CD14-positive monocyte (primary cell): ENCODE measurements around the gene INSL4. TPM values are rescaled to one million over a fixed set of nuclear protein-coding genes. Genes with fewer than 3 reads are reported as not detected.

Experiments
- DNase-seq, 3 donors: peaks; one replicate each; pipeline ENCODE4 v3.0.0-alpha.2; 2011 to 2022
- H2AFZ ChIP-seq: 2 replicates; pipeline ENCODE4 v1.6.0; 2012; ENCODE audit warnings: mild to moderate bottlenecking, low read depth, low read length, inconsistent platforms; ENCODE audit not compliant: insufficient read depth, poor library complexity, severe bottlenecking
- H3K27ac ChIP-seq, 2 donors: 1 replicate in 1 of 2; 2 replicates in 1 of 2; pipeline ENCODE4 v1.5.1; 2012 to 2013; ENCODE audit warnings: low read length in 2 of 2, control low read depth in 1 of 2, inconsistent platforms in 1 of 2, low read depth in 1 of 2, mild to moderate bottlenecking in 1 of 2
- H3K27me3 ChIP-seq, 2 donors: one replicate each; pipeline versions ENCODE4 v1.6.0 to v1.6.1; 2011 to 2013; ENCODE audit warnings: low read length in 2 of 2; ENCODE audit not compliant: control insufficient read depth in 2 of 2, insufficient read depth in 2 of 2
- H3K36me3 ChIP-seq, 2 donors: replicated peaks in 1 of 2; 1 replicate in 1 of 2; 2 replicates in 1 of 2; pipeline versions ENCODE4 v1.5.1 to v1.6.1; 2012 to 2013; ENCODE audit warnings: low read length in 2 of 2, control low read depth in 1 of 2, inconsistent platforms in 1 of 2, mild to moderate bottlenecking in 1 of 2; ENCODE audit not compliant: insufficient read depth in 2 of 2, control insufficient read depth in 1 of 2
- H3K4me1 ChIP-seq, 2 donors: 1 replicate in 1 of 2; 2 replicates in 1 of 2; pipeline versions ENCODE4 v1.5.1 to v1.6.1; 2012 to 2013; ENCODE audit warnings: low read length in 2 of 2, control low read depth in 1 of 2, inconsistent platforms in 1 of 2, mild to moderate bottlenecking in 1 of 2, moderate library complexity in 1 of 2; ENCODE audit not compliant: insufficient read depth in 2 of 2, control insufficient read depth in 1 of 2
- H3K4me2 ChIP-seq: replicated peaks from 2 replicates; pipeline ENCODE3; 2012; ENCODE audit warnings: low read length, moderate library complexity, mild to moderate bottlenecking; ENCODE audit not compliant: poor library complexity, severe bottlenecking; ENCODE audit errors: extremely low read depth
- H3K4me3 ChIP-seq, 3 experiments: fragments of 200-600 bp in 1 of 3; sonication (generic) in 1 of 3; replicated peaks in 1 of 3; 1 replicate in 2 of 3; 2 replicates in 1 of 3; pipeline ENCODE4 v1.5.1; 2011 to 2013; ENCODE audit warnings: low read length in 3 of 3, mild to moderate bottlenecking in 3 of 3, control low read depth in 2 of 3, low read depth in 2 of 3, inconsistent platforms in 1 of 3, moderate library complexity in 1 of 3
- H3K79me2 ChIP-seq: 2 replicates; pipeline ENCODE4 v1.6.0; 2012; ENCODE audit warnings: mild to moderate bottlenecking, control low read depth, inconsistent platforms, low read length, moderate library complexity; ENCODE audit not compliant: insufficient read depth
- H3K9ac ChIP-seq: 2 replicates; pipeline ENCODE4 v1.6.0; 2017; ENCODE audit warnings: low read length, mild to moderate bottlenecking; ENCODE audit not compliant: insufficient read depth, poor library complexity, severe bottlenecking
- H3K9me3 ChIP-seq, 2 donors: replicated peaks in 1 of 2; 1 replicate in 1 of 2; 2 replicates in 1 of 2; pipeline versions ENCODE4 v1.5.1 to v1.6.1; 2012 to 2013; ENCODE audit warnings: low read length in 2 of 2, control low read depth in 1 of 2; ENCODE audit not compliant: control insufficient read depth in 1 of 2, insufficient read depth in 1 of 2
- H4K20me1 ChIP-seq: 2 replicates; pipeline ENCODE4 v1.6.0; 2012; ENCODE audit warnings: mild to moderate bottlenecking, low read length, control low read depth, moderate library complexity; ENCODE audit not compliant: insufficient read depth
- H3K27ac Mint-ChIP-seq, 7 donors: one replicate each; pipeline ENCODE4 v1.8.0; 2020; ENCODE audit warnings: mild to moderate bottlenecking in 7 of 7, mixed read lengths in 7 of 7, moderate library complexity in 6 of 7, inconsistent platforms in 2 of 7
- H3K27me3 Mint-ChIP-seq, 3 donors: one replicate each; pipeline ENCODE4 v1.8.0; 2021 to 2022; ENCODE audit warnings: low read depth in 3 of 3, mild to moderate bottlenecking in 3 of 3, mixed read lengths in 3 of 3, moderate library complexity in 3 of 3, inconsistent platforms in 1 of 3
- H3K36me3 Mint-ChIP-seq, 2 donors: one replicate each; pipeline ENCODE4 v1.8.0; 2020; ENCODE audit warnings: mixed read lengths in 2 of 2, inconsistent platforms in 1 of 2, mild to moderate bottlenecking in 1 of 2
- H3K4me1 Mint-ChIP-seq: one replicate; pipeline ENCODE4 v1.8.0; 2020; ENCODE audit warnings: mild to moderate bottlenecking, mixed read lengths
- H3K4me3 Mint-ChIP-seq, 2 donors: one replicate each; pipeline ENCODE4 v1.8.0; 2020; ENCODE audit warnings: mild to moderate bottlenecking in 2 of 2, mixed read lengths in 2 of 2, moderate library complexity in 1 of 2
- H3K9me3 Mint-ChIP-seq, 7 donors: one replicate each; pipeline ENCODE4 v1.8.0; 2020 to 2022; ENCODE audit warnings: mixed read lengths in 7 of 7, mild to moderate bottlenecking in 6 of 7, moderate library complexity in 6 of 7, inconsistent platforms in 2 of 7
- CTCF ChIP-seq: fragments of 200-600 bp; IDR thresholded peaks from one replicate; pipeline ENCODE4 v1.8.0; 2022; ENCODE audit warnings: antibody characterized with exemption, mild to moderate bottlenecking
- WGBS: methylation state at CpG from one replicate; pipeline ENCODE4 v1.1.5; 2013; ENCODE audit warnings: missing lambda C conversion rate; ENCODE audit not compliant: insufficient coverage; 5-methylcytosine and 5-hydroxymethylcytosine counted together
- intact Hi-C, 2 donors: fragments of 100-400 bp; cut with micrococcal nuclease; formaldehyde crosslinking; loops; one replicate each; pipeline versions ENCODE4 v1.15.0 to v1.15.1; 2023
- polyA plus RNA-seq, 3 donors: library from polyadenylated mRNA; depleted of rRNA in 1 of 3; unstranded in 2 of 3; stranded (reverse) in 1 of 3; fragments of 300-500 nt in 2 of 3; fragments of >200 nt in 1 of 3; fragmentation: Illumina TruSeq in 2 of 3; gene quantifications; 1 replicate in 2 of 3; 2 replicates in 1 of 3; pipeline ENCODE4 v1.2.3, GENCODE V29; 2012 to 2021

Gene INSL4
- polyA plus RNA-seq, 3 donors, result not detected

DNA sequence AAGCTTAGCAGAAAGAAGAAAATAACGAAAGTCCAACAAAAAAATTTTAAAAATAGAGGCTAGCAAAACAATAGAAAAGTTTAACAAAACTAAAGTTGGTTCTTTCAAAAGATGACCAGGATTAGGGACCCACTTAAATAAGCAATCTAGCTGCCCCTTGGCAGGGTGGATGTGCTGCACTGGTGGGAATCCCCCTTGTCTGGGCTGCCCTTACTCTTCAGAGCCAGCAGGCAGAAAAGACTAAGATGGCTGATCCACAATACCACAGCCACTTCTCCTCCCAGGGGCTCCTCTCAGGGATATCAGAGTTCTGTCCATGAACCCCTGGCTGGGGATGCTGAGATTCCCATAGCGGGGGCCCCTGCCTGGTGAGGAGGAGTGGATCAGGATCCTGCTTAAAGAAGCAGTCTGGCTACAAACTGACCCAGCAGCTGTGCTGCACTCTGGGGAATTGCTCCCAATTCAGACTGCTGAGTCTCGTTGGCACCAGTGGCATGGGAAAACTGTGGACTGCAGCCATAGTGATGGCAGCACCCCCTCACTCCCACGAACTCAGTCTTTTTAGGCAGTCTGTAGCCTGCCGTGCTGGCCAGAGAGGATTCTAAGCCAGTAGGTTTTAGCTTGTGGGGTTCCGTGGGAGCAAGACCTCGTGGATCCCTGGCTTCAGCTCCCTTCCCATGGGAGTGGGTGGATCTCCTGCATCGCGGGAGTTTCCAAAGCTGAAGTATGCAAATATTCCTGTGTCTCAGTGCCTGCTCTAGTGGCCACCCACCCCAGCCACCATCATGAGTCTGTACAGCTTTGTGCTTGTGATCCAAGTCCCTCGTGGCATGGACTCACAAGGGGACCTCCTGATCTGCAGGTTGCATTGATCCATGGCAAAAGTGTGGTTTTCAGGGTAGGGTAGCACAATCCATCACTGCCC lies 42.9 kb upstream of the INSL4 start:
- H3K9me3 ChIP-seq, result no peaks in the 10 kb centered on the region
- no peaks in the 10 kb centered on the region for H3K4me1 ChIP-seq
- no peak overlapping the region for H3K4me3 ChIP-seq
- H3K27me3 ChIP-seq, result no peaks in the 10 kb centered on the region
- intact Hi-C loops, result loop anchor here (5.0 to 10.0 kb wide), 2 partner anchors 404 to 406 kb away; no protein-coding TSS in a partner anchor
- H3K27ac ChIP-seq, result no peak overlapping the region
- H3K27me3 Mint-ChIP-seq, result peaks cover 0 to 6% (median 3%) of the 10 kb centered on the region in 3 donors
- H3K36me3 Mint-ChIP-seq, result no peaks in the 10 kb centered on the region
- no peaks in the 10 kb centered on the region for H3K36me3 ChIP-seq
- no peak overlapping the region for H3K4me2 ChIP-seq
- H3K27ac Mint-ChIP-seq, result no peak overlapping the region
- H3K79me2 ChIP-seq, result no peaks in the 10 kb centered on the region
- 96% methylated on average over 6 of the region's 10 CpGs for WGBS
- H4K20me1 ChIP-seq, result no peaks in the 10 kb centered on the region
- no peak for DNase-seq
- no peak overlapping the region for H3K9ac ChIP-seq
- no peak overlapping the region for H3K4me3 Mint-ChIP-seq
- peaks cover 0 to 2% (median 0%) of the 10 kb centered on the region in 7 donors for H3K9me3 Mint-ChIP-seq
- no peak for TF ChIP-seq CTCF
- H2AFZ ChIP-seq, result no peak overlapping the region
- H3K4me1 Mint-ChIP-seq, result no peaks in the 10 kb centered on the region

- TF ChIP-seq CTCF, result no peak
- Histone ChIP-seq H2AFZ (no peak overlapping the region), H3K4me3 (no peak overlapping the region), H4K20me1 (no peaks in the 10 kb centered on the region), H3K9me3 (no peaks in the 10 kb centered on the region), H3K36me3 (no peaks in the 10 kb centered on the region), H3K27ac (no peak overlapping the region), H3K4me1 (no peaks in the 10 kb centered on the region), H3K4me2 (no peak overlapping the region), H3K27me3 (no peaks in the 10 kb centered on the region), H3K79me2 (no peaks in the 10 kb centered on the region), H3K9ac (no peak overlapping the region)
- H3K36me3 Mint-ChIP-seq, result no peaks in the 10 kb centered on the region
- 100% methylated on average over 1 of the region's 3 CpGs for WGBS
- H3K9me3 Mint-ChIP-seq, result peaks cover 0 to 2% (median 0%) of the 10 kb centered on the region in 7 donors
- H3K27ac Mint-ChIP-seq, result no peak overlapping the region
- H3K4me3 Mint-ChIP-seq, result no peak overlapping the region
- no peak for DNase-seq
- intact Hi-C loops, result no loop called here
- H3K27me3 Mint-ChIP-seq, result peaks cover 2 to 10% (median 3%) of the 10 kb centered on the region in 3 donors
- no peaks in the 10 kb centered on the region for H3K4me1 Mint-ChIP-seq
These were observed 39.2 kb upstream of the INSL4 start for GRCh38 chr9:5191985-5192384.
